ENCODE results near the gene MARCHF3.

DNA sequence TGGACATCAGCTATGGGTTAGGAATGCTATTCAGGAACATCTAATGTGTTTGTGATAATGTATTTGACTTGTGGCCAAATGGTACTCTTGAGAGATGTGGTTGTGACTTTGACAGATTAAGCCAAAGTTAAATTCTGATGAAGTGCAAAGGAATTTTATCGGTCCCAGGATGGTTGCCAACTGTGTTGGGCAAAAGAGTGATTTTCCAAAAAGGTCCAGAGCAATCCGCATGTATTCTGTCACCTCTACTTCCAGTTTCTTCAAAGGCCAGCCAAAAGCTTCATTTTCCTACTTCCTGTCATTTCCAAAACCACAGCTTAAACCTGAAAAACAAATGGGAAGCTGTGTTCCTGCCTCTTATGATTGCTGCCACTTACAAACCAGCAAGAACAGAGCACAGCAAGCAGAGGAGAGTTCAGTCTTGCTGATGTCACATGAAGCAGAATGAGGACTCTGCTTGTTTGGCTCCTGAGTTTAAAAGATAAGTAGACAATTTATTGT lies 59.8 kb downstream of the MARCHF3 start:
- TF ChIP-seq, protein P1, sequence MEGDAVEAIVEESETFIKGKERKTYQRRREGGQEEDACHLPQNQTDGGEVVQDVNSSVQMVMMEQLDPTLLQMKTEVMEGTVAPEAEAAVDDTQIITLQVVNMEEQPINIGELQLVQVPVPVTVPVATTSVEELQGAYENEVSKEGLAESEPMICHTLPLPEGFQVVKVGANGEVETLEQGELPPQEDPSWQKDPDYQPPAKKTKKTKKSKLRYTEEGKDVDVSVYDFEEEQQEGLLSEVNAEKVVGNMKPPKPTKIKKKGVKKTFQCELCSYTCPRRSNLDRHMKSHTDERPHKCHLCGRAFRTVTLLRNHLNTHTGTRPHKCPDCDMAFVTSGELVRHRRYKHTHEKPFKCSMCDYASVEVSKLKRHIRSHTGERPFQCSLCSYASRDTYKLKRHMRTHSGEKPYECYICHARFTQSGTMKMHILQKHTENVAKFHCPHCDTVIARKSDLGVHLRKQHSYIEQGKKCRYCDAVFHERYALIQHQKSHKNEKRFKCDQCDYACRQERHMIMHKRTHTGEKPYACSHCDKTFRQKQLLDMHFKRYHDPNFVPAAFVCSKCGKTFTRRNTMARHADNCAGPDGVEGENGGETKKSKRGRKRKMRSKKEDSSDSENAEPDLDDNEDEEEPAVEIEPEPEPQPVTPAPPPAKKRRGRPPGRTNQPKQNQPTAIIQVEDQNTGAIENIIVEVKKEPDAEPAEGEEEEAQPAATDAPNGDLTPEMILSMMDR (IDR thresholded peaks at IDR 0.05) = no peak
- TF ChIP-seq POLR2A (IDR thresholded peaks at IDR 0.05) = no peak
- TF ChIP-seq EP300 (IDR thresholded peaks at IDR 0.05) = no peak
- no peak for TF ChIP-seq POLR2AphosphoS5 (IDR thresholded peaks at IDR 0.05)

Measured in gastroesophageal sphincter (tissue), 3 donors.